Neural cell (in vitro differentiated cells): ENCODE measurements around the gene ZNF787. TPM values are rescaled to one million over a fixed set of nuclear protein-coding genes. Genes with fewer than 3 reads are reported as not detected.

Experiments
- H2AFZ ChIP-seq: fragments of 200-600, 300-800 bp; sonication (generic), shearing (Covaris generic); 2 replicates; pipeline ENCODE4 v1.6.0; 2014; ENCODE audit warnings: low read depth, mild to moderate bottlenecking, antibody characterized with exemption, low read length, moderate library complexity
- H3F3A ChIP-seq: fragments of 200-600 bp; shearing (Covaris generic); 2 replicates; pipeline ENCODE4 v1.6.1; 2016; ENCODE audit warnings: mild to moderate bottlenecking, moderate library complexity, mixed read lengths, antibody characterized with exemption, low read length; ENCODE audit not compliant: insufficient read depth, poor library complexity, severe bottlenecking
- H3K27ac ChIP-seq: fragments of 200-600, 300-800 bp; sonication (generic), shearing (Covaris generic); 2 replicates; pipeline ENCODE4 v1.5.1; 2014; ENCODE audit warnings: mild to moderate bottlenecking, low read length, moderate library complexity
- H3K27me3 ChIP-seq: fragments of 300-800, 200-600 bp; sonication (generic), shearing (Covaris generic); 2 replicates; pipeline ENCODE4 v1.6.0; 2014; ENCODE audit warnings: mild to moderate bottlenecking, low read depth, low read length, moderate library complexity; ENCODE audit not compliant: insufficient read depth
- H3K36me3 ChIP-seq: fragments of 300-800, 200-600 bp; sonication (generic), shearing (Covaris generic); 2 replicates; pipeline ENCODE4 v1.5.1; 2014; ENCODE audit warnings: mild to moderate bottlenecking, antibody characterized with exemption, low read length, moderate library complexity; ENCODE audit not compliant: insufficient read depth
- H3K4me2 ChIP-seq: fragments of 300-800, 200-600 bp; sonication (generic), shearing (Covaris generic); 2 replicates; pipeline ENCODE4 v1.6.0; 2014; ENCODE audit warnings: mild to moderate bottlenecking, low read length
- H3K4me3 ChIP-seq: fragments of 300-800, 200-600 bp; sonication (generic), shearing (Covaris generic); 2 replicates; pipeline ENCODE4 v1.5.1; 2014; ENCODE audit warnings: mild to moderate bottlenecking, low read length, moderate library complexity
- H3K79me2 ChIP-seq: fragments of 200-600 bp; shearing (Covaris generic); replicated peaks from 2 replicates; pipeline ENCODE4 v1.6.0; 2014; ENCODE audit warnings: mild to moderate bottlenecking, low read length, moderate library complexity; ENCODE audit not compliant: insufficient read depth
- H3K9ac ChIP-seq: fragments of 300-800, 200-600 bp; sonication (generic), shearing (Covaris generic); 2 replicates; pipeline ENCODE4 v1.6.1; 2016; ENCODE audit warnings: mild to moderate bottlenecking, low read length, mixed read lengths
- H3K9me2 ChIP-seq: fragments of 200-600 bp; shearing (Covaris generic); 2 replicates; pipeline ENCODE4 v1.6.1; 2016; ENCODE audit warnings: mild to moderate bottlenecking, low read length, mixed read lengths; ENCODE audit not compliant: insufficient read depth
- H3K9me3 ChIP-seq: fragments of 200-600, 300-800 bp; sonication (generic), shearing (Covaris generic); 2 replicates; pipeline ENCODE4 v1.6.1; 2016; ENCODE audit warnings: mild to moderate bottlenecking, mixed run types, low read length, moderate library complexity, mixed read lengths
- H4K20me1 ChIP-seq: fragments of 200-600 bp; shearing (Covaris generic); 2 replicates; pipeline ENCODE4 v1.6.1; 2016; ENCODE audit warnings: mild to moderate bottlenecking, mixed run types; ENCODE audit not compliant: insufficient read depth
- CTCF ChIP-seq: fragments of 450-650 bp; IDR thresholded peaks from 2 replicates; pipeline ENCODE4 v1.5.1; 2014; ENCODE audit warnings: antibody characterized with exemption, mild to moderate bottlenecking, moderate library complexity; ENCODE audit not compliant: poor library complexity, severe bottlenecking
- EP300 ChIP-seq: fragments of 450-650 bp; conservative IDR thresholded peaks from 2 replicates; pipeline ENCODE4 v1.6.1; 2014; ENCODE audit warnings: antibody characterized with exemption, mild to moderate bottlenecking, moderate library complexity; ENCODE audit not compliant: poor library complexity, severe bottlenecking
- EZH2 ChIP-seq: fragments of 200-600, 300-800 bp; shearing (Covaris generic), sonication (generic); IDR thresholded peaks from 2 replicates; pipeline ENCODE4 v1.6.1; 2014; ENCODE audit warnings: antibody characterized with exemption, low read length, borderline replicate concordance, mild to moderate bottlenecking; ENCODE audit not compliant: insufficient read depth, poor library complexity, severe bottlenecking
- MXI1 ChIP-seq: fragments of 450-650 bp; conservative IDR thresholded peaks from 2 replicates; pipeline ENCODE4 v1.6.1; 2014; ENCODE audit warnings: antibody characterized with exemption, mild to moderate bottlenecking; ENCODE audit not compliant: poor library complexity, severe bottlenecking
- POLR2AphosphoS5 ChIP-seq: IDR thresholded peaks from 2 replicates; pipeline ENCODE4 v1.6.1; 2012
- RAD21 ChIP-seq: fragments of 450-650 bp; conservative IDR thresholded peaks from 2 replicates; pipeline ENCODE4 v1.6.1; 2014; ENCODE audit warnings: antibody characterized with exemption, mild to moderate bottlenecking, moderate library complexity
- REST ChIP-seq: IDR thresholded peaks from 2 replicates; pipeline ENCODE4 v1.6.1; 2012; ENCODE audit warnings: borderline replicate concordance
- SMC3 ChIP-seq: fragments of 450-650 bp; conservative IDR thresholded peaks from 2 replicates; pipeline ENCODE4 v1.6.1; 2014; ENCODE audit warnings: antibody characterized with exemption, mild to moderate bottlenecking, moderate library complexity; ENCODE audit not compliant: poor library complexity
- TAF1 ChIP-seq: IDR thresholded peaks from 2 replicates; pipeline ENCODE4 v1.6.1; 2012; ENCODE audit warnings: low read depth
- polyA plus RNA-seq: library from polyadenylated mRNA; depleted of rRNA; stranded (reverse); fragments of >200 nt; gene quantifications from 2 replicates; pipeline ENCODE4 v1.2.3, GENCODE V29; 2014

Gene ZNF787
- polyA plus RNA-seq, 1 donor from 2014 or later: 11.4 TPM

- Histone ChIP-seq H3K36me3 (no peaks in the 10 kb centered on the region), H3K4me2 (peak overlapping the region; percentile 39), H3K27me3 (no peaks in the 10 kb centered on the region), H3K79me2 (peaks cover 31% of the 10 kb centered on the region), H3K9me2 (no peaks in the 10 kb centered on the region), H3K9me3 (no peaks in the 10 kb centered on the region), H3F3A (no peaks in the 10 kb centered on the region), H4K20me1 (no peaks in the 10 kb centered on the region), H3K9ac (peak overlapping the region; percentile 81), H2AFZ (no peak overlapping the region), H3K4me3 (peak overlapping the region; percentile 91), H3K27ac (peak overlapping the region; percentile 70)
- TF ChIP-seq EP300: no peak
- no peak for TF ChIP-seq RAD21
- no peak for TF ChIP-seq SMC3
- TF ChIP-seq MXI1: no peak
- TF ChIP-seq POLR2AphosphoS5: no peak
- no peak for TF ChIP-seq TAF1
- no peak for TF ChIP-seq EZH2
- TF ChIP-seq CTCF: no peak
- no peak for TF ChIP-seq REST
Observed at GRCh38 chr19:56120371-56121179, 520 bp downstream of the ZNF787 start.

DNA sequence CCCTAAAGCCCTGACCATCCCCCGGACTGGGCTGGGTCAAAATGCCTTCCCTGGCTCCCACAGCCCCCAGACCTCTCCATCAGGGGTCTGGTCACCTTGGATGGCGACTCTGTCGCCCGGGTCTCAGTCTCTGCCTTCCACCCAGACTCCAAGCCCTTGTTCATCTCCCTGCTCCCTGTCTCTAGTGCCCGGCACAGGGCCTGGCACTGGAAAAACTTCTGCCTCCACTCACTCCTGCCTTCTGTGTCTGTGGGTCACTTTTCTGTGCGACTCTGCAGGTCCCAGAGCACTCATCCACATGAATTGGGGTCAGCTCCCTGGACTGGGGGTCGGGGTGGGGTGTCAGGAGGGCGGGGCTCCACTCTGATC lies 1.1 kb downstream of the ZNF787 start:
- TF ChIP-seq MXI1 (no peak), EZH2 (no peak), REST (no peak), CTCF (no peak), TAF1 (no peak), EP300 (no peak)
- peak overlapping the region; percentile 81 for H3K9ac ChIP-seq
- peak overlapping the region; percentile 66 for H3K27ac ChIP-seq
- peak overlapping the region; percentile 91 for H3K4me3 ChIP-seq
- H2AFZ ChIP-seq: no peak overlapping the region
- no peaks in the 10 kb centered on the region for H3K9me3 ChIP-seq
- peaks cover 35% of the 10 kb centered on the region for H3K79me2 ChIP-seq
- H4K20me1 ChIP-seq: no peaks in the 10 kb centered on the region
- no peaks in the 10 kb centered on the region for H3K27me3 ChIP-seq
- H3K36me3 ChIP-seq: no peaks in the 10 kb centered on the region
- no peaks in the 10 kb centered on the region for H3K9me2 ChIP-seq
- no peaks in the 10 kb centered on the region for H3F3A ChIP-seq
- peak overlapping the region; percentile 39 for H3K4me2 ChIP-seq
